ENCODE results near the gene FOXQ1. TPM values are rescaled to one million over a fixed set of nuclear protein-coding genes. Genes with fewer than 3 reads are reported as not detected.

The FOXQ1 gene
- total and polyA plus RNA-seq, 10 of the 15 experiments (the other 5 are each of a cell fraction or from before 2014, with no cell fraction given): 0.08 TPM; not detected in 9

DNA sequence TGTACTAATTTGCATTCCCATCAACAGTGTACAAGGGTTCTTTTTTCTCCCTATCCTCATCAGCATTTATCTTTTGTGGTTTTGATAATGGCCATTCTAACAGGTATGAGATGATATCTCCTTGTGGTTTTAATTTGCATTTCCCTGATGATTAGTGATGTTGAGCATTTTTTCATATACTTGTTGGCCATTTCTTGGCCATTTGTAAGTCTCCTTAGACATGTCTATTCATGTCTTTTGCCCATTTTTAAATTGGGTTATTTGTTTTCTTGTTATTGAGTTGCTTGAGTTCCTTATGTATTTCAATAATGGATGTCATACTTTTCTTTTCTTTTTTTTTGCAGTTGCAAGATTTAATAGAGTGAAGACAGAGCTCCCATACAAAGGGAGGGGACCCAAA, 17.8 kb downstream of the FOXQ1 start:
- no peak overlapping the region for H3K4me3 ChIP-seq
- in situ Hi-C loops (cut with MboI): no loop called here
- H3K27me3 ChIP-seq (replicated peaks in 1 of 2; ENCODE audit: control insufficient read depth in 2 of 2, insufficient read depth in 2 of 2, low read length in 1 of 2): peaks cover 0 to 5% of the 10 kb centered on the region in 2 experiments; a peak in 3 of 4 replicates
- no peaks in the 10 kb centered on the region for H3K79me2 ChIP-seq (ENCODE audit: control insufficient read depth, insufficient read depth, low read length)
- H2AFZ ChIP-seq (ENCODE audit: control insufficient read depth, low read depth, low read length): no peak overlapping the region
- no peak for ATAC-seq
- no TSS peak for BruUV-seq (replicated peaks)
- CTCF ChIA-PET: no interaction called here
- no peaks in the 10 kb centered on the region for H3K4me1 ChIP-seq (ENCODE audit: control insufficient read depth, insufficient read depth, low read length)
- no peak overlapping the region for H3K27ac ChIP-seq (ENCODE audit: control insufficient read depth, insufficient read depth)
- no peaks in the 10 kb centered on the region for H3K36me3 ChIP-seq (ENCODE audit: control insufficient read depth in 2 of 2, insufficient read depth in 2 of 2, low read length in 1 of 2)
- SMC1A ChIA-PET (ENCODE audit: uncharacterized antibody, unreplicated experiment): no interaction called here
- no peak overlapping the region for H3K9ac ChIP-seq (ENCODE audit: control insufficient read depth, insufficient read depth, low read length)
- no peaks in the 10 kb centered on the region for H4K20me1 ChIP-seq (ENCODE audit: control insufficient read depth, insufficient read depth)
- RAD21 ChIA-PET (ENCODE audit: unreplicated experiment): no interaction called here
- POLR2A ChIA-PET: no interaction called here
- FAIRE-seq: no peak
- H3K4me2 ChIP-seq (ENCODE audit: control insufficient read depth, insufficient read depth): no peak overlapping the region
- no peaks in the 10 kb centered on the region for H3K9me3 ChIP-seq (replicated peaks; ENCODE audit: control insufficient read depth, insufficient read depth, low read length)
- intact Hi-C loops (cut with micrococcal nuclease; ENCODE audit: unreplicated experiment): no loop called here
- no peak for DNase-seq (ENCODE audit: low read depth, low spot score)
- TF ChIP-seq CUX1 (IDR thresholded peaks at IDR 0.05; ENCODE audit: insufficient replicate concordance, low read depth, low read length): no peak
- TF ChIP-seq PKNOX1 (IDR thresholded peaks at IDR 0.05): no peak
- no peak for TF ChIP-seq SIN3A (IDR thresholded peaks at IDR 0.05; ENCODE audit: low read depth, low read length)
- no peak for TF ChIP-seq BMI1 (IDR thresholded peaks at IDR 0.05; ENCODE audit: borderline replicate concordance)
- no peak for TF ChIP-seq TCF12 (IDR thresholded peaks at IDR 0.05; ENCODE audit: low read depth, low read length)
- no peak for TF ChIP-seq CBX3 (IDR thresholded peaks at IDR 0.05; ENCODE audit: borderline replicate concordance, low read depth)
- TF ChIP-seq, protein P1, sequence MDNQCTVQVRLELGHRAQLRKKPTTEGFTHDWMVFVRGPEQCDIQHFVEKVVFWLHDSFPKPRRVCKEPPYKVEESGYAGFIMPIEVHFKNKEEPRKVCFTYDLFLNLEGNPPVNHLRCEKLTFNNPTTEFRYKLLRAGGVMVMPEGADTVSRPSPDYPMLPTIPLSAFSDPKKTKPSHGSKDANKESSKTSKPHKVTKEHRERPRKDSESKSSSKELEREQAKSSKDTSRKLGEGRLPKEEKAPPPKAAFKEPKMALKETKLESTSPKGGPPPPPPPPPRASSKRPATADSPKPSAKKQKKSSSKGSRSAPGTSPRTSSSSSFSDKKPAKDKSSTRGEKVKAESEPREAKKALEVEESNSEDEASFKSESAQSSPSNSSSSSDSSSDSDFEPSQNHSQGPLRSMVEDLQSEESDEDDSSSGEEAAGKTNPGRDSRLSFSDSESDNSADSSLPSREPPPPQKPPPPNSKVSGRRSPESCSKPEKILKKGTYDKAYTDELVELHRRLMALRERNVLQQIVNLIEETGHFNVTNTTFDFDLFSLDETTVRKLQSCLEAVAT (IDR thresholded peaks at IDR 0.05): no peak
- no peak for TF ChIP-seq ZBTB11 (CRISPR knock-in tag; IDR thresholded peaks at IDR 0.05)
- TF ChIP-seq DPF2 (IDR thresholded peaks at IDR 0.05): no peak
- TF ChIP-seq, protein P2, sequence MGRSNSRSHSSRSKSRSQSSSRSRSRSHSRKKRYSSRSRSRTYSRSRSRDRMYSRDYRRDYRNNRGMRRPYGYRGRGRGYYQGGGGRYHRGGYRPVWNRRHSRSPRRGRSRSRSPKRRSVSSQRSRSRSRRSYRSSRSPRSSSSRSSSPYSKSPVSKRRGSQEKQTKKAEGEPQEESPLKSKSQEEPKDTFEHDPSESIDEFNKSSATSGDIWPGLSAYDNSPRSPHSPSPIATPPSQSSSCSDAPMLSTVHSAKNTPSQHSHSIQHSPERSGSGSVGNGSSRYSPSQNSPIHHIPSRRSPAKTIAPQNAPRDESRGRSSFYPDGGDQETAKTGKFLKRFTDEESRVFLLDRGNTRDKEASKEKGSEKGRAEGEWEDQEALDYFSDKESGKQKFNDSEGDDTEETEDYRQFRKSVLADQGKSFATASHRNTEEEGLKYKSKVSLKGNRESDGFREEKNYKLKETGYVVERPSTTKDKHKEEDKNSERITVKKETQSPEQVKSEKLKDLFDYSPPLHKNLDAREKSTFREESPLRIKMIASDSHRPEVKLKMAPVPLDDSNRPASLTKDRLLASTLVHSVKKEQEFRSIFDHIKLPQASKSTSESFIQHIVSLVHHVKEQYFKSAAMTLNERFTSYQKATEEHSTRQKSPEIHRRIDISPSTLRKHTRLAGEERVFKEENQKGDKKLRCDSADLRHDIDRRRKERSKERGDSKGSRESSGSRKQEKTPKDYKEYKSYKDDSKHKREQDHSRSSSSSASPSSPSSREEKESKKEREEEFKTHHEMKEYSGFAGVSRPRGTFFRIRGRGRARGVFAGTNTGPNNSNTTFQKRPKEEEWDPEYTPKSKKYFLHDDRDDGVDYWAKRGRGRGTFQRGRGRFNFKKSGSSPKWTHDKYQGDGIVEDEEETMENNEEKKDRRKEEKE (IDR thresholded peaks at IDR 0.05): no peak
